T-cell (primary cell): ENCODE data around the gene MARCKS. TPM values are rescaled to one million over a fixed set of nuclear protein-coding genes. Genes with fewer than 3 reads are reported as not detected.

ENCODE experiments used
- ATAC-seq, 4 experiments: fragments of 200-7000 bp in 3 of 4; fragments of 150-1000 bp in 1 of 4; cut with Tn5 transposase; replicated peaks in 1 of 4; 1 replicate in 3 of 4; 2 replicates in 1 of 4; pipeline ENCODE4 v1.10.0; 2021; ENCODE audit warnings: moderate library complexity in 3 of 4, mild to moderate bottlenecking in 2 of 4, moderate number of reproducible peaks in 1 of 4
- CTCF ChIA-PET, 2 donors: fragments of 300-600 bp; sonication (Branson Sonifier 250); formaldehyde crosslinking; loops; one replicate each; lab custom pipeline; 2022; ENCODE audit warnings: antibody characterized with exemption in 2 of 2; lab: Charles Lee
- POLR2A ChIA-PET, 2 donors: fragments of 300-600 bp; sonication (Branson Sonifier 250); formaldehyde crosslinking; loops; one replicate each; lab custom pipeline; 2022; ENCODE audit warnings: antibody characterized with exemption in 2 of 2; lab: Charles Lee
- DNase-seq, 35 experiments: peaks; one replicate each; pipeline versions ENCODE4 v3.0.0 to v3.0.0-alpha.2; 2013 to 2023
- H3K27ac ChIP-seq: one replicate; pipeline ENCODE4 v1.5.1; 2013; ENCODE audit warnings: low read length
- H3K27me3 ChIP-seq, 2 experiments: replicated peaks in 1 of 2; 1 replicate in 1 of 2; 2 replicates in 1 of 2; pipeline versions ENCODE4 v1.6.1 to v1.7.0; 2013; ENCODE audit warnings: low read length in 1 of 2, mixed read lengths in 1 of 2; ENCODE audit not compliant: control insufficient read depth in 2 of 2, insufficient read depth in 2 of 2; ENCODE audit errors: extremely low read depth in 1 of 2
- H3K36me3 ChIP-seq, 2 donors: 1 replicate in 1 of 2; 2 replicates in 1 of 2; pipeline versions ENCODE4 v1.6.1 to v1.7.0; 2013; ENCODE audit warnings: low read length in 1 of 2; ENCODE audit not compliant: control insufficient read depth in 2 of 2, insufficient read depth in 1 of 2; ENCODE audit errors: extremely low read depth in 1 of 2
- H3K4me1 ChIP-seq, 2 experiments: 1 replicate in 1 of 2; 2 replicates in 1 of 2; pipeline versions ENCODE4 v1.6.1 to v1.7.0; 2013; ENCODE audit warnings: low read length in 2 of 2, mixed read lengths in 1 of 2; ENCODE audit not compliant: insufficient read depth in 2 of 2, control insufficient read depth in 1 of 2; ENCODE audit errors: extremely low read depth in 1 of 2
- H3K4me3 ChIP-seq, 2 donors: 1 replicate in 1 of 2; 2 replicates in 1 of 2; pipeline versions ENCODE4 v1.5.1 to v1.7.0; 2013; ENCODE audit warnings: mild to moderate bottlenecking in 2 of 2, low read length in 1 of 2, moderate library complexity in 1 of 2; ENCODE audit not compliant: control insufficient read depth in 1 of 2; ENCODE audit errors: extremely low read depth in 1 of 2
- H3K9me3 ChIP-seq: 2 replicates; pipeline ENCODE4 v1.7.0; 2013
- H3K27ac Mint-ChIP-seq, 2 donors: one replicate each; pipeline ENCODE4 v1.8.0; 2020 to 2021; ENCODE audit warnings: mild to moderate bottlenecking in 2 of 2, mixed read lengths in 2 of 2
- H3K27me3 Mint-ChIP-seq, 2 donors: one replicate each; pipeline ENCODE4 v1.8.0; 2021 to 2022; ENCODE audit warnings: mixed read lengths in 2 of 2
- H3K36me3 Mint-ChIP-seq: one replicate; pipeline ENCODE4 v1.8.0; 2021; ENCODE audit warnings: mixed read lengths
- H3K4me1 Mint-ChIP-seq, 3 donors: one replicate each; pipeline ENCODE4 v1.8.0; 2020 to 2022; ENCODE audit warnings: mixed read lengths in 3 of 3, mild to moderate bottlenecking in 1 of 3
- H3K4me3 Mint-ChIP-seq, 3 donors: one replicate each; pipeline ENCODE4 v1.8.0; 2020 to 2022; ENCODE audit warnings: mild to moderate bottlenecking in 3 of 3, mixed read lengths in 3 of 3, moderate library complexity in 3 of 3
- H3K9me3 Mint-ChIP-seq, 3 donors: one replicate each; pipeline ENCODE4 v1.8.0; 2020 to 2022; ENCODE audit warnings: mixed read lengths in 3 of 3
- WGBS: methylation state at CpG from one replicate; pipeline ENCODE4 v1.1.5; 2013; ENCODE audit warnings: missing lambda C conversion rate; ENCODE audit not compliant: insufficient coverage; 5-methylcytosine and 5-hydroxymethylcytosine counted together
- total RNA-seq, 35 experiments: library from RNA in 6 of 35; stranded (reverse) in 6 of 35; fragments of 120-200 nt in 1 of 35; gene quantifications; one replicate each; pipeline versions ENCODE4 v1.2.1 to v1.2.4 and lab custom pipeline; 2013 to 2026

The MARCKS gene
- total RNA-seq = 1 to 10 TPM in 3 of 5 donors, under 1 TPM in 2; 0.33 to 2.6 (median 1.2) TPM
- 1.3 TPM for total RNA-seq (2013)
- 0.05 to 12.6 (median 1.5) reads per million in 29 experiments for total RNA-seq (lab: John Stamatoyannopoulos, UW)

DNA sequence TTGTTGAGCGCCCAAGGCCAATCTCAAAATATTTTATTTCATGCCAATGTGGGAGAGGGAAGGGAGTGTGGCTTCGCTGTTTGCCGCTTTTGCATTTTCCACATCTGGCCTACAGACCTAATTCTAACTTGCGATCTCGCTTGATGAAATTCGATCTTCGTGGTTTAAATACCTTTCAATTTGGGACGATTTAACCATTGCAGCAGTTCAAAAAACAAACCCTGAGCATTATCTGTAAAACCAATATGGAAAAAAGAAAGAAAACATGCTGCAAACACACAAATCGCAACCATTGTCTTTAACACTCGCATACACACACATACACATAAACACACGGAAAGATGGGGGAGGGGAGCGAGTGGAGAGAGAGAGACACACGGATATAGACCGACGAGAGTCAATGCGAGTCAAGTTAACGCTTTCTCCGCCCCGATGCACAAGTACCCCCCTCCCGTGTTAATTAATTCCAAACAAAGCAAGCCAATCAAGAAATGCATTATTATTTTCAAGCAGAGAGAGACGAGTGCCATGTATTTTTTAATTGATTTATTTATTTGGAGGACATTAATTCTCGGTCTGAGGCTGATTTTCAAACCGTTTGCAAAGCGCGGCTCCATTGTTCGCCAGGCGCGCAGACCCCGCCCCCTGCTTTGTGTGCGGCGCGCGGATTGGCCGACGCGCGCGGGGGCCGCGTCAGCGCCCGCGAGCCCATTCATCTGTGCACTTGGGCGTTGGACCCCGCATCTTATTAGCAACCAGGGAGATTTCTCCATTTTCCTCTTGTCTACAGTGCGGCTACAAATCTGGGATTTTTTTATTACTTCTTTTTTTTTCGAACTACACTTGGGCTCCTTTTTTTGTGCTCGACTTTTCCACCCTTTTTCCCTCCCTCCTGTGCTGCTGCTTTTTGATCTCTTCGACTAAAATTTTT lies at the start of gene MARCKS:
MARCKS (plus strand) TSS at position 721 of the 931 bp plus-strand sequence. CDS start 401 bp downstream, outside the sequence.
- Histone ChIP-seq H3K36me3 (no peaks in the 10 kb centered on the region), H3K27ac (no peak within 1 kb of the TSS), H3K4me1 (peaks cover 22 to 49% of the 10 kb centered on the region in 2 experiments), H3K27me3 (peaks cover 0 to 53% of the 10 kb centered on the region in 2 experiments), H3K9me3 (no peaks in the 10 kb centered on the region), H3K4me3 (peak within 1 kb of the TSS; percentile 45 to 89)
- H3K36me3 Mint-ChIP-seq = no peaks in the 10 kb centered on the region
- WGBS = 1% methylated on average over 29 of the region's 49 CpGs
- ATAC-seq (peak in 3 of 4 experiments; percentile 38 to 42 (median 39)), DNase-seq (peak in 6 of 35 experiments; percentile 7 to 56 (median 24))
- ChIA-PET CTCF (no interaction called here), POLR2A (no interaction called here)
- no peak within 1 kb of the TSS for H3K4me3 Mint-ChIP-seq
- H3K27me3 Mint-ChIP-seq = peaks cover 38 to 48% of the 10 kb centered on the region in 2 donors
- peaks cover 0 to 24% (median 21%) of the 10 kb centered on the region in 3 donors for H3K4me1 Mint-ChIP-seq
- no peaks in the 10 kb centered on the region for H3K9me3 Mint-ChIP-seq
- H3K27ac Mint-ChIP-seq = no peak within 1 kb of the TSS

DNA sequence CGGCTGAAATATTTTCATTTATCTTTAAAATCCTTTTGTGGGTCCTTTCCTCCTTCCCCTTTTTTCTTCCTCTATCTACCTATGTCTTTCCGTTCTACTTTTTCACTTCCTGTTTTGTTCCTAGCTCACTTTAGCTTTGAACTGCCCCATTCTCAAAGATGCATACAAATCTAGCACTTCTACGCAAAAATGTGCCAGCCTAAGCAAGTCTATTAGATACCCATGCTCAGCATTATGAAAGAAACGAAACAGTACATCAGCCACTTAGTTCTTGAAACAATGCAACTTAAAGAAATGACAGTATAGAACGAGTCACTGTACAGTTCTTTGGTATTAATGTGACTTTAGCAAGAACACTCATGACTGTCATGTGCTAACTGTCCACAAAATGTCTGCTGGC lies 47.3 kb upstream of the MARCKS start:
- Histone ChIP-seq H3K4me1 (peaks cover 0 to 2% of the 10 kb centered on the region in 2 experiments), H3K27ac (no peak overlapping the region), H3K36me3 (no peaks in the 10 kb centered on the region), H3K4me3 (no peak overlapping the region), H3K27me3 (no peaks in the 10 kb centered on the region), H3K9me3 (no peaks in the 10 kb centered on the region)
- Mint-ChIP-seq H3K9me3 (no peaks in the 10 kb centered on the region), H3K4me1 (peaks cover 5 to 7% (median 7%) of the 10 kb centered on the region in 3 donors), H3K36me3 (no peaks in the 10 kb centered on the region), H3K27me3 (peaks cover 0 to 4% of the 10 kb centered on the region in 2 donors), H3K4me3 (no peak overlapping the region), H3K27ac (no peak overlapping the region)
- CTCF ChIA-PET = no interaction called here
- DNase-seq (no peak), ATAC-seq (no peak)
- 10% methylated on average over 2 of the region's 5 CpGs for WGBS
- POLR2A ChIA-PET = no interaction called here

DNA sequence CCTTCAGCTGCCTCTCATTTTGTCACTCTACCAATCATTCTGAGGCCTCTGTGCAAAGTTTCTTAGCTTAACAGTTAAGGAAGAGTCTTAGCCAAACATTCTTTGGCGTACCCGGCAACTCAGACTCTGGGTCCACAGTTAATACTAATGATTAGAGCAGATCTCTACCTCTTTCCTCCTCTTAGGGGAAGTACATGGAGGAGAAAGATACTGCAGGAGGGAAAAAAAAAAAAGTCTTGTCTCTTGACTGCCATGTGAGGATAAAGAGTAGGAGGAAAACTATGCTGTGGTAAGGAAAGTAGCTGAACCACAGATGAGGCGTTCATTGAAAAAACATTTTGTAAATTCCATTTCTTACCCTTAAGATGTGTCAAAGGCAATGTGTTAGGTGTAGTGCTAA lies 44.0 kb upstream of the MARCKS start:
- no peak overlapping the region for H3K4me3 Mint-ChIP-seq
- no peak for ATAC-seq
- H3K4me1 Mint-ChIP-seq = peaks cover 5 to 7% (median 7%) of the 10 kb centered on the region in 3 donors
- no peak overlapping the region for H3K27ac ChIP-seq
- no peak overlapping the region for H3K27ac Mint-ChIP-seq
- DNase-seq = no peak
- ChIA-PET POLR2A (no interaction called here), CTCF (no interaction called here)
- H3K27me3 ChIP-seq = peaks cover 0 to 5% of the 10 kb centered on the region in 2 experiments
- WGBS = no CpG with 5 or more reads among the region's 3 CpGs
- H3K9me3 Mint-ChIP-seq = no peaks in the 10 kb centered on the region
- H3K36me3 ChIP-seq = no peaks in the 10 kb centered on the region
- peaks cover 0 to 4% of the 10 kb centered on the region in 2 donors for H3K27me3 Mint-ChIP-seq
- H3K4me3 ChIP-seq = no peak overlapping the region
- H3K9me3 ChIP-seq = no peaks in the 10 kb centered on the region
- peaks cover 0 to 2% of the 10 kb centered on the region in 2 experiments for H3K4me1 ChIP-seq
- H3K36me3 Mint-ChIP-seq = no peaks in the 10 kb centered on the region

DNA sequence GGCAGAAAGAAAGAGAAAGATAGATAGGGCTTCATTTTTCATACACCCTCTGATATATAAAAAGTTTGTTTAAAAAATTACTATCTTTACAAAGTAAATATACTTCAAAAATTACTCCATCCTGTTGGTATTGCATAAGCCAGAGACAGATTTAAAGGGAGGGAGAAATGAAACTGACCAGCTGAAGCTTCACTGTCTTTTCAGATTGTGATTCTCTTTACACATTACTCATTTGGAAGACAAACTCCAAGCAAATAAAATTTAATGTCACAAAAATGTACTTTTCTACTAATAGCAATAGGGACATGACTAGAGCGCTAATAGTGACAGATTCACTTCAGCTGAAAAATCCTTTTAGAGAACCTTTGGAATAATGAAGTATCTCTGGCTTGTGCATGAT lies 38.6 kb upstream of the MARCKS start:
- CTCF ChIA-PET = no interaction called here
- H3K9me3 ChIP-seq = no peaks in the 10 kb centered on the region
- no peak overlapping the region for H3K4me3 ChIP-seq
- peaks cover 0 to 8% of the 10 kb centered on the region in 2 experiments for H3K27me3 ChIP-seq
- no peak overlapping the region for H3K27ac ChIP-seq
- Mint-ChIP-seq H3K9me3 (no peaks in the 10 kb centered on the region), H3K4me3 (no peak overlapping the region), H3K27me3 (peaks cover 3 to 12% of the 10 kb centered on the region in 2 donors), H3K4me1 (no peaks in the 10 kb centered on the region), H3K36me3 (no peaks in the 10 kb centered on the region), H3K27ac (no peak overlapping the region)
- no peak for ATAC-seq
- POLR2A ChIA-PET = no interaction called here
- H3K36me3 ChIP-seq = no peaks in the 10 kb centered on the region
- no peak for DNase-seq
- H3K4me1 ChIP-seq = no peaks in the 10 kb centered on the region
- WGBS = no CpG with 5 or more reads among the region's 1 CpG

DNA sequence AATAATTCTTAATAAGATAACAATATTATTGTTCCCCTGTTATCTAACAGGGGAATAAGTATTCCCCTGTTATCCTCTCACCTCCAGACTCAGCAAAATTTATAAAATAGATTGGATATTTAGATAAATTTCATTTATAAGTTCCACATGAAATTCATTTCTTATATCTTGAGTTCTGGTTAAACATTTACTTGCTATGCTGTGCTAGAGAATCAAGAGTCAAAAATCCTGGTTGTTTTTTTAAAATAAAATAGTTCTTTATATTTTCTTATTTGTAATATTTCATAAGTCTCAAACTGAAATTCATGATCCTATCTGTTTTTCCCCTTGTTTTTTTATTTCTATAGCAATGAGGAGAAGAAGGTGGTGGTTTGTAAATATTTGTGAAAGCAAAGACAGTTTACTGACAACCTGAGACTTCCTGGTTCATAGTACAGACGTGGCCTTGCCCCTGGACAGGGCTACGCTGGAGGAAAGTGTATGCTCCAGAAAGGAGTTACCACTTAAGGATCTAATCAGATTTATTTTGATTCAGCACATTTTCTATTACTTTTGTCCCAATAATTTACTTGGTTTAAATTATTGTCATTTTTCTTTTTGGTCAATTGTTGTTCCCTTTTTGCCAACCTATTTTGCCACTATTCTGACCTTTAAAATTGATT lies 37.8 kb upstream of the MARCKS start:
- no peaks in the 10 kb centered on the region for H3K9me3 Mint-ChIP-seq
- no peaks in the 10 kb centered on the region for H3K4me1 ChIP-seq
- ChIA-PET CTCF (no interaction called here), POLR2A (no interaction called here)
- no peak overlapping the region for H3K27ac ChIP-seq
- no peak overlapping the region for H3K27ac Mint-ChIP-seq
- no peaks in the 10 kb centered on the region for H3K36me3 ChIP-seq
- peaks cover 3 to 8% of the 10 kb centered on the region in 2 donors for H3K27me3 Mint-ChIP-seq
- H3K27me3 ChIP-seq = peaks cover 0 to 8% of the 10 kb centered on the region in 2 experiments
- ATAC-seq = no peak
- no peak overlapping the region for H3K4me3 Mint-ChIP-seq
- DNase-seq = no peak
- H3K4me3 ChIP-seq = no peak overlapping the region
- no peaks in the 10 kb centered on the region for H3K9me3 ChIP-seq
- H3K36me3 Mint-ChIP-seq = no peaks in the 10 kb centered on the region
- no peaks in the 10 kb centered on the region for H3K4me1 Mint-ChIP-seq
- WGBS = no CpG with 5 or more reads among the region's 2 CpGs

GRCh38 chr6:113820761-113821160 lies 36.4 kb upstream of the MARCKS start:
- ATAC-seq = no peak
- peaks cover 0 to 7% of the 10 kb centered on the region in 2 experiments for H3K27me3 ChIP-seq

More at GRCh38 chr6:113820761-113821160, 36.4 kb upstream of the MARCKS start:
- H3K4me1 ChIP-seq = no peaks in the 10 kb centered on the region
- no peaks in the 10 kb centered on the region for H3K9me3 Mint-ChIP-seq
- peaks cover 3 to 7% of the 10 kb centered on the region in 2 donors for H3K27me3 Mint-ChIP-seq
- H3K36me3 ChIP-seq = no peaks in the 10 kb centered on the region
- WGBS = 92% methylated on average over 2 of the region's 5 CpGs
- H3K4me3 ChIP-seq = no peak overlapping the region
- H3K27ac Mint-ChIP-seq = no peak overlapping the region
- ChIA-PET CTCF (no interaction called here), POLR2A (no interaction called here)
- no peak for DNase-seq
- H3K27ac ChIP-seq = no peak overlapping the region
- no peaks in the 10 kb centered on the region for H3K36me3 Mint-ChIP-seq
- no peak overlapping the region for H3K4me3 Mint-ChIP-seq
- H3K9me3 ChIP-seq = no peaks in the 10 kb centered on the region
- no peaks in the 10 kb centered on the region for H3K4me1 Mint-ChIP-seq
